Ovary (tissue), 9 donors: ENCODE results near the gene GMFB. TPM values are rescaled to one million over a fixed set of nuclear protein-coding genes. Genes with fewer than 3 reads are reported as not detected.

Experiments used
- DNase-seq, 5 donors: peaks; one replicate each; pipeline ENCODE4 v3.0.0-alpha.2; 2019 to 2020
- H3K27ac ChIP-seq, 2 donors: fragments of 200-600 bp; one replicate each; pipeline versions ENCODE4 v1.5.1 to v1.8.0; 2019 to 2022
- H3K27me3 ChIP-seq: fragments of 200-600 bp; one replicate; pipeline ENCODE4 v1.8.0; 2022
- H3K36me3 ChIP-seq: fragments of 200-600 bp; sonication (generic); one replicate; pipeline ENCODE4 v1.5.1; 2019
- H3K4me1 ChIP-seq: one replicate; pipeline ENCODE4 v1.8.1; 2013; ENCODE audit warnings: mild to moderate bottlenecking, moderate library complexity; ENCODE audit not compliant: insufficient read depth
- H3K4me3 ChIP-seq: fragments of 200-600 bp; sonication (generic); one replicate; pipeline ENCODE4 v1.5.1; 2017
- H3K9me3 ChIP-seq, 2 donors: fragments of 200-600 bp in 1 of 2; sonication (generic) in 1 of 2; one replicate each; pipeline versions ENCODE4 v1.5.1 to v1.8.1; 2013 to 2019; ENCODE audit warnings: mild to moderate bottlenecking in 1 of 2, moderate library complexity in 1 of 2
- CTCF ChIP-seq, 3 donors: fragments of 450-650 bp in 2 of 3; fragments of 200-600 bp in 1 of 3; IDR thresholded peaks; one replicate each; pipeline versions ENCODE4 v1.5.1 to v1.8.0; 2016 to 2022; ENCODE audit warnings: antibody characterized with exemption in 3 of 3, mild to moderate bottlenecking in 1 of 3
- EP300 ChIP-seq: sonication (generic); formaldehyde crosslinking; IDR thresholded peaks from one replicate; pipeline ENCODE4 v1.6.1; 2017; ENCODE audit warnings: antibody characterized with exemption
- POLR2A ChIP-seq: fragments of 450-650 bp; IDR thresholded peaks from one replicate; pipeline ENCODE4 v1.6.1; 2017; ENCODE audit warnings: antibody characterized with exemption, mild to moderate bottlenecking, moderate library complexity
- whole genome bisulfite sequencing, 3 donors: extraction: QIAGEN DNeasy Blood & Tissue Kit in 1 of 3; methylation state at CpG; one replicate each; pipeline versions ENCODE4 v1.1.5 to v1.1.7; 2013 to 2017; 5-methylcytosine and 5-hydroxymethylcytosine counted together
- intact Hi-C, 4 donors: fragments of 100-400 bp; cut with DNase I; formaldehyde crosslinking; loops; one replicate each; pipeline versions ENCODE4 v1.11.0 to v1.15.1; 2022 to 2023
- polyA plus RNA-seq, 2 donors: library from polyadenylated mRNA; stranded (reverse); fragments of 200-250 nt in 1 of 2; fragments of 350-450 nt in 1 of 2; fragmentation: Illumina TruSeq in 1 of 2; extraction: RNeasy Lipid Tissue Mini Kit (QIAGEN cat#74804) in 1 of 2; gene quantifications; one replicate each; pipeline ENCODE4 v1.2.3, GENCODE V29; 2013 to 2014
- total RNA-seq, 7 donors: library from RNA; depleted of rRNA in 2 of 7; stranded (reverse); fragments of >200 nt in 2 of 7; fragmentation: NEBNext Ultra II Directional in 3 of 7; extraction: Animal tissue kit (Norgen Biotek cat#: 25700) in 3 of 7; gene quantifications; one replicate each; pipeline versions ENCODE4 v1.1.0 to v1.2.4, GENCODE V29; 2016 to 2023
- donor health status: DM: no; HTN: no; CAD: no; lungs with moderate emphysema.
- donor health status: DM: no; HTN: no; CAD: no.
- donor health status: Bipolar disorder and iron deficiency.
- donor health status: DM: yes; HTN: yes; CAD: no.
- donor health status: DM: no; HTN: no; CAD: no.
- donor health status: DM: yes; HTN: yes; CAD: no.

Gene GMFB
- total and polyA plus RNA-seq, 9 donors: 14.1 to 65.5 (median 30.0) TPM

- DNase-seq: no peak
- Histone ChIP-seq H3K36me3 (no peaks in the 10 kb centered on the region), H3K27me3 (no peaks in the 10 kb centered on the region), H3K27ac (no peak overlapping the region), H3K4me1 (peaks cover 9% of the 10 kb centered on the region), H3K9me3 (no peaks in the 10 kb centered on the region), H3K4me3 (no peak overlapping the region)
- TF ChIP-seq CTCF (IDR thresholded peaks at IDR 0.05) (no peak), EP300 (no peak), POLR2A (no peak)
- intact Hi-C loops: no loop called here
- WGBS, 3 donors: 40 to 45% (median 43%) methylated on average over 3 of the region's 3 CpGs
These were observed 1.8 kb upstream of the GMFB start for GRCh38 chr14:54490445-54491175.

- WGBS, 3 donors: 87 to 94% (median 94%) methylated on average over 4 of the region's 4 CpGs
- Histone ChIP-seq H3K27ac (no peak overlapping the region), H3K36me3 (no peaks in the 10 kb centered on the region), H3K27me3 (no peaks in the 10 kb centered on the region), H3K4me3 (no peak overlapping the region), H3K9me3 (no peaks in the 10 kb centered on the region), H3K4me1 (peaks cover 9% of the 10 kb centered on the region)
- no peak for DNase-seq
- TF ChIP-seq POLR2A: no peak
- no peak for TF ChIP-seq EP300
- no peak for TF ChIP-seq CTCF (IDR thresholded peaks at IDR 0.05)
- intact Hi-C loops: loop anchor here in 1 of 4 donors (1.0 kb wide), 1 partner anchor 49 kb away; the partner anchor contains the start of gene CNIH1
These were observed 1.1 kb upstream of the GMFB start for GRCh38 chr14:54489731-54490444.

GRCh38 chr14:54489318-54489683, 521 bp upstream of the GMFB start:
- intact Hi-C loops: loop anchor here in 1 of 4 donors (1.0 kb wide), 1 partner anchor 48 kb away; the partner anchor contains the start of gene CNIH1
- 4 to 8% (median 5%) methylated on average over 5 of the region's 5 CpGs for WGBS, 3 donors
- Histone ChIP-seq H3K9me3 (no peaks in the 10 kb centered on the region), H3K4me3 (peak overlapping the region; percentile 93), H3K27me3 (no peaks in the 10 kb centered on the region), H3K36me3 (no peaks in the 10 kb centered on the region), H3K27ac (peak overlapping the region; percentile 62 to 89), H3K4me1 (peaks cover 9% of the 10 kb centered on the region)
- TF ChIP-seq POLR2A (no peak), EP300 (no peak), CTCF (IDR thresholded peaks at IDR 0.05) (no peak)
- DNase-seq: no peak

GRCh38 chr14:54488318-54488645, 498 bp downstream of the GMFB start:
- DNase-seq: no peak
- Histone ChIP-seq H3K9me3 (no peaks in the 10 kb centered on the region), H3K4me3 (peak overlapping the region; percentile 93), H3K27ac (peak overlapping the region; percentile 81 to 89), H3K27me3 (no peaks in the 10 kb centered on the region), H3K4me1 (peaks cover 9% of the 10 kb centered on the region), H3K36me3 (no peaks in the 10 kb centered on the region)
- TF ChIP-seq POLR2A (no peak), EP300 (no peak), CTCF (IDR thresholded peaks at IDR 0.05) (no peak)
- 1 to 2% (median 1%) methylated on average over 9 of the region's 9 CpGs for WGBS, 3 donors
- intact Hi-C loops: no loop called here
